HFF-Myc (cell line): ENCODE measurements around the gene SECISBP2.
"Not testable (repeated sequence)": the region's sequence is repeated elsewhere in the genome, so short reads cannot be mapped to it uniquely, and the experiment has no call there.

ENCODE experiments used
- DNase-seq: peaks from one replicate; pipeline ENCODE4 v3.0.0-alpha.2; 2011; ENCODE audit warnings: low read depth; ENCODE audit errors: extremely low read depth
- H3K4me3 ChIP-seq: replicated peaks from 2 replicates; pipeline ENCODE4 v1.5.1; 2011; ENCODE audit warnings: low read depth, mild to moderate bottlenecking, control low read depth, low read length
- TF ChIP-seq, protein P1 (sequence below): IDR thresholded peaks from 2 replicates; pipeline ENCODE4 v1.5.1; 2012; ENCODE audit warnings: mild to moderate bottlenecking, low read depth, low read length, control low read depth; ENCODE audit errors: missing control alignments

SECISBP2 gene, protein sequence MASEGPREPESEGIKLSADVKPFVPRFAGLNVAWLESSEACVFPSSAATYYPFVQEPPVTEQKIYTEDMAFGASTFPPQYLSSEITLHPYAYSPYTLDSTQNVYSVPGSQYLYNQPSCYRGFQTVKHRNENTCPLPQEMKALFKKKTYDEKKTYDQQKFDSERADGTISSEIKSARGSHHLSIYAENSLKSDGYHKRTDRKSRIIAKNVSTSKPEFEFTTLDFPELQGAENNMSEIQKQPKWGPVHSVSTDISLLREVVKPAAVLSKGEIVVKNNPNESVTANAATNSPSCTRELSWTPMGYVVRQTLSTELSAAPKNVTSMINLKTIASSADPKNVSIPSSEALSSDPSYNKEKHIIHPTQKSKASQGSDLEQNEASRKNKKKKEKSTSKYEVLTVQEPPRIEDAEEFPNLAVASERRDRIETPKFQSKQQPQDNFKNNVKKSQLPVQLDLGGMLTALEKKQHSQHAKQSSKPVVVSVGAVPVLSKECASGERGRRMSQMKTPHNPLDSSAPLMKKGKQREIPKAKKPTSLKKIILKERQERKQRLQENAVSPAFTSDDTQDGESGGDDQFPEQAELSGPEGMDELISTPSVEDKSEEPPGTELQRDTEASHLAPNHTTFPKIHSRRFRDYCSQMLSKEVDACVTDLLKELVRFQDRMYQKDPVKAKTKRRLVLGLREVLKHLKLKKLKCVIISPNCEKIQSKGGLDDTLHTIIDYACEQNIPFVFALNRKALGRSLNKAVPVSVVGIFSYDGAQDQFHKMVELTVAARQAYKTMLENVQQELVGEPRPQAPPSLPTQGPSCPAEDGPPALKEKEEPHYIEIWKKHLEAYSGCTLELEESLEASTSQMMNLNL

DNA sequence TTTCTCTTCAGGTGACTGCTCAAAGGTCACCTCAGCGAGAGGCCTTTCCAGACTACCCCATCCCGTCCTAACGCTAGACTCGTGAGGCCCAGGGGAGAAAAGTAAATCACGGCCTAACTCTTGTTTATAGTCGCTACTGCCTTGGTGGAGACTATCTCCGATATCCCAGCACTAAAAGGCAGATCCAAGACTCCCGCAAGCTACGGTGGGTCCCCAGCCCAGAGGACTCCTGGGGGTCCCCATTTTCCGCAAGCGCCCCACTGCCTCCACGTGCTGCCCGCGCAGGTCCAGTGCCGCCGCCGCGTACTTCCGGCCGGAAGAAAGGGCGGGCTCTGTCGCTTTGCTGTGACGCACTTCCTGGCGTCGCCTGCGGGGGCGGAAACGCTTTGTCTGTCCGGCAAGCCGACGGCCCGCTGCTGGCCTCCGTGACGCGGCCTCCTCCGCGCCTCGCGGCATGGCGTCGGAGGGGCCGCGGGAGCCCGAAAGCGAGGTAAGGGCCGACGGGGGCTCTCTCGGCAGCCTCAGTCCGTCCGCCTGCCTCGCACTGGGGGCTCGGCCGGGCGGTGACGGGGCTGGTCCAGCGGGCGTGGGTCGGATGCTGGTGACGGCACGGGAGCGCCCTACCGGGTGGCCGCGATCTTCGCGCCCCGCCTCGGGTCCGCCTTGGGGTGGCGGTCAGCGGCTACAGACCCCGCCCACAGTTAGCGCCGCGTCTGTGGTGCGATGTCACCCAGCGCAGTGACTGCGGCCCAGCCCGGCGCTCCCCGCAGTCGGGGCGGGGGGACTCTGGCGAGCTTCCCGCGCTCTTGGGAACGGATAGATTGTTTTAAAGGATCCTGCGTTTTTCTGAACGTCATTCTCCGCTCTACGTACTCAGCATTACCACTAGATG lies at the start of gene SECISBP2:
SECISBP2 (plus strand) TSS at position 378 of the 892 bp plus-strand sequence; CDS start at position 455, 77 bp downstream.
- peak; percentile 94 for DNase-seq
- H3K4me3 ChIP-seq = peak within 1 kb of the TSS; percentile 48
- TF ChIP-seq, protein P1, sequence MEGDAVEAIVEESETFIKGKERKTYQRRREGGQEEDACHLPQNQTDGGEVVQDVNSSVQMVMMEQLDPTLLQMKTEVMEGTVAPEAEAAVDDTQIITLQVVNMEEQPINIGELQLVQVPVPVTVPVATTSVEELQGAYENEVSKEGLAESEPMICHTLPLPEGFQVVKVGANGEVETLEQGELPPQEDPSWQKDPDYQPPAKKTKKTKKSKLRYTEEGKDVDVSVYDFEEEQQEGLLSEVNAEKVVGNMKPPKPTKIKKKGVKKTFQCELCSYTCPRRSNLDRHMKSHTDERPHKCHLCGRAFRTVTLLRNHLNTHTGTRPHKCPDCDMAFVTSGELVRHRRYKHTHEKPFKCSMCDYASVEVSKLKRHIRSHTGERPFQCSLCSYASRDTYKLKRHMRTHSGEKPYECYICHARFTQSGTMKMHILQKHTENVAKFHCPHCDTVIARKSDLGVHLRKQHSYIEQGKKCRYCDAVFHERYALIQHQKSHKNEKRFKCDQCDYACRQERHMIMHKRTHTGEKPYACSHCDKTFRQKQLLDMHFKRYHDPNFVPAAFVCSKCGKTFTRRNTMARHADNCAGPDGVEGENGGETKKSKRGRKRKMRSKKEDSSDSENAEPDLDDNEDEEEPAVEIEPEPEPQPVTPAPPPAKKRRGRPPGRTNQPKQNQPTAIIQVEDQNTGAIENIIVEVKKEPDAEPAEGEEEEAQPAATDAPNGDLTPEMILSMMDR = peak; percentile 71

GRCh38 chr9:89273528-89274279 lies 44.6 kb upstream of the SECISBP2 start:
- DNase-seq = no peak
- no peak overlapping the region for H3K4me3 ChIP-seq
- TF ChIP-seq, protein P1 = no peak

- TF ChIP-seq, protein P1 = no peak
- no peak overlapping the region for H3K4me3 ChIP-seq
- DNase-seq = no peak
Observed at GRCh38 chr9:89274838-89275237, 43.5 kb upstream of the SECISBP2 start.

- not testable (repeated sequence) for DNase-seq, H3K4me3 ChIP-seq
Observed at GRCh38 chr9:89276040-89276439, 42.3 kb upstream of the SECISBP2 start.

DNA sequence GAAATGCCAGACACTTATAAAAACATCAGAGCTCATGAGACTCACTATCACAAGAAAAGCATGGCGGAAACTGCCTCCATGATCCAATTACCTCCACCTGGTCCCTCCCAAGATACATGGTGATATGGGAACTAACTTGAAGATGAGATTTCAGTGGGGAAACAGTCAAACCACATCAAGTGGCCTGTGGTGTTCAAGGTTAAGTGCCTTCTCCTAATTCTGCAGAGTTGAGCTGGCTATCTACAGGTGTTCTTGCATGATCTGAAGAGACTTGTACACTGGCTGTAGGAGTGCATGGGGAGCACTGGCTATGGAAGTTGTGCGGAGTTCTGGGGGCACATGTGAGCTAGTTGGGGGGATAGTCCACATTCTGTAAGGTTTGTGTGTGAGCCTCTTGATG lies 41.3 kb upstream of the SECISBP2 start:
- no peak overlapping the region for H3K4me3 ChIP-seq
- no peak for DNase-seq
- TF ChIP-seq, protein P1 = no peak

- DNase-seq = no peak
- TF ChIP-seq, protein P1 = no peak
- no peak overlapping the region for H3K4me3 ChIP-seq
Observed at GRCh38 chr9:89277454-89277853, 40.8 kb upstream of the SECISBP2 start.
